BJ (cell line): ENCODE measurements around the gene SNRPE. TPM values are rescaled to one million over a fixed set of nuclear protein-coding genes. Genes with fewer than 3 reads are reported as not detected.

Experiments used
- CTCF ChIA-PET: fragments of 350-600 bp; formaldehyde crosslinking; extraction: SDS; loops from one replicate; lab custom pipeline; 2021; ENCODE audit warnings: antibody characterized with exemption, inconsistent platforms; lab: Yijun Ruan, JAX
- POLR2A ChIA-PET: fragments of 300-600 bp; sonication (Branson Sonifier 250); formaldehyde crosslinking; extraction: SDS; loops from one replicate; lab custom pipeline; 2021; ENCODE audit warnings: antibody characterized with exemption; lab: Charles Lee
- DNase-seq: peaks from one replicate; pipeline ENCODE4 v3.0.0-alpha.2; 2011; ENCODE audit warnings: low read depth
- H3K27me3 ChIP-seq: 2 replicates; pipeline ENCODE4 v1.6.0; 2011; ENCODE audit warnings: low read length; ENCODE audit not compliant: control insufficient read depth, insufficient read depth
- H3K36me3 ChIP-seq: 2 replicates; pipeline ENCODE4 v1.5.1; 2011; ENCODE audit warnings: low read length; ENCODE audit not compliant: control insufficient read depth, insufficient read depth
- H3K4me3 ChIP-seq: 2 replicates; pipeline ENCODE4 v1.5.1; 2011; ENCODE audit warnings: low read depth, mild to moderate bottlenecking, control low read depth, low read length
- CTCF ChIP-seq: IDR thresholded peaks from 2 replicates; pipeline ENCODE4 v1.5.1; 2011; ENCODE audit warnings: low read depth, mild to moderate bottlenecking, control low read depth, inconsistent platforms, low read length, moderate library complexity; ENCODE audit not compliant: insufficient read depth
- polyA plus RNA-seq: library from polyadenylated mRNA; depleted of rRNA; stranded (reverse); fragments of >200 nt; gene quantifications from 2 replicates; pipeline ENCODE4 v1.2.3, GENCODE V29; 2011

SNRPE gene
- polyA plus RNA-seq, 1 experiment: 128 TPM

GRCh38 chr1:203907901-203908300, 46.5 kb downstream of the SNRPE start:
- CTCF ChIA-PET: no interaction called here
- TF ChIP-seq CTCF: no peak
- Histone ChIP-seq H3K36me3 (no peaks in the 10 kb centered on the region), H3K4me3 (no peak overlapping the region), H3K27me3 (no peaks in the 10 kb centered on the region)
- no peak for DNase-seq
- POLR2A ChIA-PET: no interaction called here

GRCh38 chr1:203911806-203912205, 50.4 kb downstream of the SNRPE start:
- Histone ChIP-seq H3K27me3 (no peaks in the 10 kb centered on the region), H3K4me3 (no peak overlapping the region), H3K36me3 (no peaks in the 10 kb centered on the region)
- CTCF ChIA-PET: interaction anchor here (1.0 kb wide), 2 partner anchors 11 to 41 kb away, joined by 3 to 4 read pairs; no protein-coding TSS in a partner anchor
- TF ChIP-seq CTCF: no peak
- DNase-seq: no peak
- POLR2A ChIA-PET: no interaction called here

- H3K4me3 ChIP-seq: no peak overlapping the region
- ChIA-PET POLR2A (no interaction called here), CTCF (interaction anchor here (1.2 kb wide), 2 partner anchors 42 to 216 kb away, joined by 3 read pairs; no protein-coding TSS in a partner anchor)
- no peak for DNase-seq
- no peaks in the 10 kb centered on the region for H3K36me3 ChIP-seq
- H3K27me3 ChIP-seq: no peaks in the 10 kb centered on the region
- no peak for TF ChIP-seq CTCF
Observed at GRCh38 chr1:203913073-203913521, 51.7 kb downstream of the SNRPE start.

GRCh38 chr1:203914292-203914691, 52.9 kb downstream of the SNRPE start:
- no peaks in the 10 kb centered on the region for H3K36me3 ChIP-seq
- ChIA-PET POLR2A (no interaction called here), CTCF (interaction anchor here (1.2 kb wide), 2 partner anchors 43 to 215 kb away, joined by 3 read pairs; no protein-coding TSS in a partner anchor)
- H3K4me3 ChIP-seq: no peak overlapping the region
- no peak for TF ChIP-seq CTCF
- H3K27me3 ChIP-seq: no peaks in the 10 kb centered on the region
- no peak for DNase-seq

- CTCF ChIA-PET: no interaction called here
- POLR2A ChIA-PET: interaction anchor here (0.6 to 0.7 kb wide), 2 partner anchors 302 to 599 kb away, joined by 3 to 5 read pairs; no protein-coding TSS in a partner anchor
- no peaks in the 10 kb centered on the region for H3K27me3 ChIP-seq
- H3K36me3 ChIP-seq: no peaks in the 10 kb centered on the region
- peak; percentile 26 for DNase-seq
- H3K4me3 ChIP-seq: no peak overlapping the region
- TF ChIP-seq CTCF: no peak
Observed at GRCh38 chr1:203915811-203916210, 54.4 kb downstream of the SNRPE start.
